Activated B cell treated with CpG ODN at 0.5 μM for 24 hours (primary cell): ENCODE measurements around the gene RIMS1. TPM values are rescaled to one million over a fixed set of nuclear protein-coding genes. Genes with fewer than 3 reads are reported as not detected.

Source experiments
- ATAC-seq: fragments of 200-7000 bp; cut with Tn5 transposase; one replicate; pipeline ENCODE4 v1.10.0; 2021; ENCODE audit warnings: low read depth, mild to moderate bottlenecking, moderate library complexity
- CTCF ChIA-PET: fragments of 350-600 bp; sonication (Branson Sonifier 250); formaldehyde crosslinking; loops from one replicate; lab custom pipeline; 2021; ENCODE audit warnings: antibody characterized with exemption; lab: Charles Lee
- POLR2A ChIA-PET: fragments of 350-600 bp; sonication (Branson Sonifier 250); formaldehyde crosslinking; loops from one replicate; lab custom pipeline; 2021; ENCODE audit warnings: antibody characterized with exemption; lab: Charles Lee
- DNase-seq: peaks from one replicate; pipeline ENCODE4 v3.0.0; 2022
- H3K27ac Mint-ChIP-seq: one replicate; pipeline ENCODE4 v1.8.0; 2020; ENCODE audit warnings: mixed read lengths
- H3K27me3 Mint-ChIP-seq: one replicate; pipeline ENCODE4 v1.8.0; 2021; ENCODE audit warnings: mixed read lengths
- H3K36me3 Mint-ChIP-seq: one replicate; pipeline ENCODE4 v1.8.0; 2021; ENCODE audit warnings: low read depth, mixed read lengths
- H3K4me1 Mint-ChIP-seq: one replicate; pipeline ENCODE4 v1.8.0; 2021; ENCODE audit warnings: mixed read lengths
- H3K4me3 Mint-ChIP-seq: one replicate; pipeline ENCODE4 v1.8.0; 2020; ENCODE audit warnings: mild to moderate bottlenecking, mixed read lengths
- H3K9me3 Mint-ChIP-seq: one replicate; pipeline ENCODE4 v1.8.0; 2020; ENCODE audit warnings: mixed read lengths
- intact Hi-C: fragments of 100-400 bp; cut with micrococcal nuclease; formaldehyde crosslinking; loops from one replicate; pipeline ENCODE4 v1.15.1; 2024
- total RNA-seq: library from RNA; stranded (reverse); gene quantifications from 2 replicates; pipeline ENCODE4 v1.2.3, GENCODE V29; 2022
- TF ChIP-seq, protein P1 (sequence below): fragments of 200-600 bp; IDR thresholded peaks from one replicate; pipeline ENCODE4 v1.8.0; 2022; ENCODE audit warnings: antibody characterized with exemption, mild to moderate bottlenecking

The RIMS1 gene
- total RNA-seq, 1 donor from 2014 or later, result not detected

- POLR2A ChIA-PET, result no interaction called here
- TF ChIP-seq, protein P1, sequence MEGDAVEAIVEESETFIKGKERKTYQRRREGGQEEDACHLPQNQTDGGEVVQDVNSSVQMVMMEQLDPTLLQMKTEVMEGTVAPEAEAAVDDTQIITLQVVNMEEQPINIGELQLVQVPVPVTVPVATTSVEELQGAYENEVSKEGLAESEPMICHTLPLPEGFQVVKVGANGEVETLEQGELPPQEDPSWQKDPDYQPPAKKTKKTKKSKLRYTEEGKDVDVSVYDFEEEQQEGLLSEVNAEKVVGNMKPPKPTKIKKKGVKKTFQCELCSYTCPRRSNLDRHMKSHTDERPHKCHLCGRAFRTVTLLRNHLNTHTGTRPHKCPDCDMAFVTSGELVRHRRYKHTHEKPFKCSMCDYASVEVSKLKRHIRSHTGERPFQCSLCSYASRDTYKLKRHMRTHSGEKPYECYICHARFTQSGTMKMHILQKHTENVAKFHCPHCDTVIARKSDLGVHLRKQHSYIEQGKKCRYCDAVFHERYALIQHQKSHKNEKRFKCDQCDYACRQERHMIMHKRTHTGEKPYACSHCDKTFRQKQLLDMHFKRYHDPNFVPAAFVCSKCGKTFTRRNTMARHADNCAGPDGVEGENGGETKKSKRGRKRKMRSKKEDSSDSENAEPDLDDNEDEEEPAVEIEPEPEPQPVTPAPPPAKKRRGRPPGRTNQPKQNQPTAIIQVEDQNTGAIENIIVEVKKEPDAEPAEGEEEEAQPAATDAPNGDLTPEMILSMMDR, result no peak
- DNase-seq (no peak), ATAC-seq (no peak)
- Mint-ChIP-seq H3K9me3 (no peaks in the 10 kb centered on the region), H3K36me3 (no peaks in the 10 kb centered on the region), H3K4me3 (no peak overlapping the region), H3K27me3 (peaks cover 2% of the 10 kb centered on the region), H3K4me1 (no peaks in the 10 kb centered on the region), H3K27ac (no peak overlapping the region)
- intact Hi-C loops, result no loop called here
- CTCF ChIA-PET, result no interaction called here
Measured at GRCh38 chr6:72296375-72296774, 410.0 kb downstream of the RIMS1 start.

- DNase-seq (no peak), ATAC-seq (no peak)
- no peak overlapping the region for H3K4me3 Mint-ChIP-seq
- H3K27me3 Mint-ChIP-seq, result no peaks in the 10 kb centered on the region
- intact Hi-C loops, result no loop called here
- TF ChIP-seq, protein P1, result no peak
- no peaks in the 10 kb centered on the region for H3K36me3 Mint-ChIP-seq
- no peaks in the 10 kb centered on the region for H3K4me1 Mint-ChIP-seq
- ChIA-PET CTCF (interaction anchor here (1.3 kb wide), 1 partner anchor 106 kb away, joined by 4 read pairs; no protein-coding TSS in a partner anchor), POLR2A (no interaction called here)
- H3K27ac Mint-ChIP-seq, result no peak overlapping the region
- H3K9me3 Mint-ChIP-seq, result no peaks in the 10 kb centered on the region
Measured at GRCh38 chr6:72305971-72306370, 419.6 kb downstream of the RIMS1 start.

- intact Hi-C loops, result no loop called here
Measured at GRCh38 chr6:72316675-72317380, 430.5 kb downstream of the RIMS1 start.

GRCh38 chr6:72321788-72322187 is 435.4 kb downstream of the RIMS1 start:
- Mint-ChIP-seq H3K9me3 (no peaks in the 10 kb centered on the region), H3K4me1 (no peaks in the 10 kb centered on the region), H3K4me3 (no peak overlapping the region), H3K27me3 (peaks cover 4% of the 10 kb centered on the region), H3K36me3 (no peaks in the 10 kb centered on the region), H3K27ac (no peak overlapping the region)
- no peak for DNase-seq
- ATAC-seq, result no peak
- intact Hi-C loops, result no loop called here
- ChIA-PET POLR2A (no interaction called here), CTCF (no interaction called here)
- TF ChIP-seq, protein P1, result no peak

More at GRCh38 chr6:72316675-72317380, 430.5 kb downstream of the RIMS1 start:
- POLR2A ChIA-PET, result no interaction called here
- ATAC-seq (no peak), DNase-seq (no peak)
- Mint-ChIP-seq H3K4me3 (no peak overlapping the region), H3K27me3 (peaks cover 6% of the 10 kb centered on the region), H3K27ac (no peak overlapping the region), H3K9me3 (no peaks in the 10 kb centered on the region), H3K4me1 (no peaks in the 10 kb centered on the region), H3K36me3 (no peaks in the 10 kb centered on the region)
- TF ChIP-seq, protein P1, result no peak
- CTCF ChIA-PET, result no interaction called here

- Mint-ChIP-seq H3K4me3 (no peak overlapping the region), H3K4me1 (no peaks in the 10 kb centered on the region)
- TF ChIP-seq, protein P1, result no peak
Measured at GRCh38 chr6:72322771-72323170, 436.4 kb downstream of the RIMS1 start.

More at GRCh38 chr6:72322771-72323170, 436.4 kb downstream of the RIMS1 start:
- Mint-ChIP-seq H3K9me3 (no peaks in the 10 kb centered on the region), H3K27ac (no peak overlapping the region), H3K27me3 (peaks cover 5% of the 10 kb centered on the region), H3K36me3 (no peaks in the 10 kb centered on the region)
- DNase-seq (no peak), ATAC-seq (no peak)
- ChIA-PET CTCF (no interaction called here), POLR2A (no interaction called here)
- intact Hi-C loops, result no loop called here
